ENCODE measurements around the gene ENPP5.

Gene ENPP5

GRCh38 chr6:46170357-46171289, at the start of gene ENPP5:
ENPP5 (minus strand) TSS chr6:46170980; CDS start chr6:46168262, 2,718 bp downstream.
- DNase-seq (ENCODE audit: low spot score), result peak; percentile 53

GRCh38 chr6:46219661-46220060, 48.9 kb upstream of the ENPP5 start:
- DNase-seq (ENCODE audit: low spot score), result no peak

- no peak for DNase-seq (ENCODE audit: low spot score)
These were observed 47.7 kb upstream of the ENPP5 start for GRCh38 chr6:46218457-46218856.

- no peak for DNase-seq (ENCODE audit: low spot score)
These were observed 46.9 kb upstream of the ENPP5 start for GRCh38 chr6:46217671-46218131.

- no peak for DNase-seq (ENCODE audit: low spot score)
These were observed 46.1 kb upstream of the ENPP5 start for GRCh38 chr6:46216879-46217278.

GRCh38 chr6:46215777-46216176, 45.0 kb upstream of the ENPP5 start:
- no peak for DNase-seq (ENCODE audit: low spot score)

GRCh38 chr6:46215213-46215612, 44.4 kb upstream of the ENPP5 start:
- DNase-seq (ENCODE audit: low spot score), result no peak

- DNase-seq (ENCODE audit: low spot score), result no peak
These were observed 41.1 kb upstream of the ENPP5 start for GRCh38 chr6:46211917-46212316.

- no peak for DNase-seq (ENCODE audit: low spot score)
These were observed 39.5 kb upstream of the ENPP5 start for GRCh38 chr6:46210294-46210693.

GRCh38 chr6:46208303-46208702, 37.5 kb upstream of the ENPP5 start:
- no peak for DNase-seq (ENCODE audit: low spot score)

GRCh38 chr6:46207174-46207573, 36.4 kb upstream of the ENPP5 start:
- no peak for DNase-seq (ENCODE audit: low spot score)

GRCh38 chr6:46204880-46205650, 34.3 kb upstream of the ENPP5 start:
- no peak for DNase-seq (ENCODE audit: low spot score)

- no peak for DNase-seq (ENCODE audit: low spot score)
These were observed 32.8 kb upstream of the ENPP5 start for GRCh38 chr6:46203391-46204177.

- no peak for DNase-seq (ENCODE audit: low spot score)
These were observed 30.9 kb upstream of the ENPP5 start for GRCh38 chr6:46201702-46202101.

- no peak for DNase-seq (ENCODE audit: low spot score)
These were observed 28.6 kb upstream of the ENPP5 start for GRCh38 chr6:46199387-46199786.

GRCh38 chr6:46191961-46192360, 21.2 kb upstream of the ENPP5 start:
- DNase-seq (ENCODE audit: low spot score), result no peak

GRCh38 chr6:46190889-46191288, 20.1 kb upstream of the ENPP5 start:
- DNase-seq (ENCODE audit: low spot score), result no peak

GRCh38 chr6:46189726-46190125, 18.9 kb upstream of the ENPP5 start:
- no peak for DNase-seq (ENCODE audit: low spot score)

- no peak for DNase-seq (ENCODE audit: low spot score)
These were observed 15.8 kb upstream of the ENPP5 start for GRCh38 chr6:46186583-46186982.

- no peak for DNase-seq (ENCODE audit: low spot score)
These were observed 13.3 kb upstream of the ENPP5 start for GRCh38 chr6:46184114-46184513.

GRCh38 chr6:46175976-46176375, 5.2 kb upstream of the ENPP5 start:
- DNase-seq (ENCODE audit: low spot score), result no peak

GRCh38 chr6:46175446-46175845, 4.7 kb upstream of the ENPP5 start:
- peak; percentile 14 for DNase-seq (ENCODE audit: low spot score)

Measured in CD4-positive, alpha-beta T cell treated with Interleukin-6 at 100 ng/mL for 8 hours (primary cell).